NCI-H2227 (cell line): ENCODE measurements around the gene TOX2.

ENCODE experiments used
- DNase-seq: peaks from one replicate; lab custom pipeline; 2025; ENCODE audit not compliant: unreplicated experiment; lab: John Stamatoyannopoulos, UW

The TOX2 gene

DNA sequence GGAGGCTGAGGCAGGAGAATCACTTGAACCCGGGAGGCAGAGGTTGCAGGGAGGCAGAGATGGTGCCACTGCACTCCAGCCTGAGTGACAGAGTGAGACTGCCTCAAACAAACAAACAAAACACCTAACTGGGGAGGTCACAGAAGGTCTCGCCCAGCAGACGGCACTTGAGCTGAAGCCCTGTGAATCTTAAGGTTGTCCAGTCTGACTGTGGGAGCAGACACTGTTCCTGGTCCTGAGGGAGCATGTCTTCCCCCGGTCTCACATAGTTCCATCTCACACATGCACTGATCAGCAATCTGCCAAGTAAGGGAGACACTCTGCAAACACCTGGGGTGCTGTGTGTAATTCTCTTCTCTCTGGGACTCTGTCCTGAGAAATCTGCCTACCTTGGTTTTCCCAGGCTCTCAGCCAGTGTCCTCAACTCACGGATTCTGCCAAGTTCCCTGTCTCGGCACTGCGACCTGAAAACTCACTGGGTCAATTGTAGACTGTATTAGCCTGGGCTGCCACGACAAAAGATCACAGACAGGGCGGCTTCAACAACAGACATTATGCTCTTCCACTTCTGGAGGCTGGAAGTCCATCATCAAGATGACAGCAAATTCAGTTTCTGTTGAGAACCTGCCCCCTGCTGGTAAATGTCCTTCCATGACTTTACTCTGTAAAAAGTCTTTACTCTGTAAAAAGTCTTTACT, 178.0 kb downstream of the TOX2 start:
- peak; percentile 67 for DNase-seq

- no peak for DNase-seq
Measured at GRCh38 chr20:44093249-44093582, 178.6 kb downstream of the TOX2 start.

- no peak for DNase-seq
Measured at GRCh38 chr20:44095831-44096230, 181.2 kb downstream of the TOX2 start.

DNA sequence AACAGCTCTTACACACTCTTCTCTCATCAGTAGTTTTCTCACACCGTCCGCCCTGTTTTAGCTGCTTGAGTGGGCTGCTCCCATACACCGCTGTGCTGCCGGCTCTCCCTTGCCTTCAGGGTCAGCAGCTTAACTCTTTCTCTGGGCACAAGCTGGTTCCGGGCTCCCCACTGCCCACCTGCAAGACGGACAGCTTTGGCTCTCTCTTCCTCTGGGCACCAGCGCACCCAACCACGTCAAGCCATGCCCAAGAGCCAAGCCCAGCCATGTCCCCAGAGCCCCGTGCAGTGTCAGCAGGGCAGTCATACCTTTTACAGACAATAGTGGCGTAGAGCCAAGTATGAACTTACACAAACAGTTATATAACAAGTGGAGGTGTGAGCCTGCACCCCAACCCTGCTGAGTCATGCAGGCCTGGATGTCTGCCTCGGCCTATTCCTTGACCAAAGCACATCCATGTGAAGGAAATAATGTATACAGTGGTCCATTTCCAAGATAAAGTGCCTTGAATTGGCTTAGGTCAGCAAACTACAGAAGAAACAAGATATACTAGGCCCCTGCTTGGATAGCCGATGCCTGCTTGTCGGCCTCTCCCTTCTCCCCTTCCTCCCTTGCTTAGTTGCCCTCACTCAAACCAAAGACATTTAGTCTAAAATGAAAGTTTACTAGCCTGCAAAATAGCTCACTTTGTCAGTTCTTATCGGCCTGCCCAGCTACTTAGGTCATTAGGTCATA, 183.0 kb downstream of the TOX2 start:
- DNase-seq = no peak

GRCh38 chr20:44098256-44098630, 183.6 kb downstream of the TOX2 start:
- DNase-seq = no peak

DNA sequence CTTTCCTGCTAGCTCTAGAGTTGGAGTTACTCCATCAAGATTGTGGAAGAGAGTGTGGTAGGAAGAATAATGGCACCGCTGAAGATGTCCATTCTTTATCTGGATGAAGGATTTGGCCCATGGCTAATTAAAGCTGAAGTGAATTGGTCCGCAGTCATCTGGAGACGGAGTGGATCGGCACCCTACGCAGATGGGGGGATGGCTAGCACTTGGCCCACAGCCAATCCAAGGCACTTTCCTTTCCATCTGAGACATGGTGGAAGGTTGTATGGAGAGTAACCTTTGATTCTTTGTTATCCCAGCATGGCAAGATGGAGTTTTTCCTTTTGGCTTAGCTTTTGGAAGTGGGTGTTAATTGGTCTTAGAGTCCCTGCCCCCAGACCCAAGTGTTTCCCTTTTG, 184.0 kb downstream of the TOX2 start:
- no peak for DNase-seq

DNA sequence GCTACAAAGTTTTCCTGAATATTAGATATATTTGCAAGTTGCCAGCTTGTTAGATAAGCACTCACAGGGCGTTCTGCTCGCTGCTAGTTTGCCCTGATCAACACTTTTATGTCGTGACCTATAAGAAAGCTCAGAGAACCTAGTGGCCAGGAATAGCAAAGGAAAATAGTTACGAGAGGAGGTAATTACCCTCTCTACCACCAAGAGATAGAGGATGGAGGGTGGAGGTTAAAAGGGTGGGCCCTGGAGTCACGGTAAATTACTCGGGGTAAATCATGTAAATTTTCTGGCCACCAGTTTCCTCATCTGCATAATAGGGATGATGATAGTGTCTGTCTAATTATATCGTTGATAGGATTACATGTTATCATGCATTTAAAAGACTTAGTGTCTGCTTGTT, 185.2 kb downstream of the TOX2 start:
- DNase-seq = no peak

DNA sequence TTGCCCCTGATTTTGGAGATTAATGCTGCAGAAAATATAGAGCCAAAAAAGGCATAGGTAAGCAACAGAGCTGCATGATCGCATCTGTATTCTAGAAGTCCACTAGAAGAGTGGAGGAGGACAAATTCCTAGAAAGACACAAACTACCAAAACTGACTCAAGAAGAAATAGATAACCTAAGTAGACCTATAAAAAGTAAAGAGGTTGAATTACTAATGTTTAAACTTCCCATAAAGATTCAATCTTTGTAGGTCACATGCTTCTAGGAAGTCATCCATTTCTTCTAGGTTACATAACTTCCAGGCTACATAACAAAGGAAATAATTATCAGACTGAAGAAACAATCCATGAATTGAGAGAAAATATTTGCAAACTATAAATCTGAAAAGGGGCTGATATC, 187.9 kb downstream of the TOX2 start:
- DNase-seq = no peak

DNA sequence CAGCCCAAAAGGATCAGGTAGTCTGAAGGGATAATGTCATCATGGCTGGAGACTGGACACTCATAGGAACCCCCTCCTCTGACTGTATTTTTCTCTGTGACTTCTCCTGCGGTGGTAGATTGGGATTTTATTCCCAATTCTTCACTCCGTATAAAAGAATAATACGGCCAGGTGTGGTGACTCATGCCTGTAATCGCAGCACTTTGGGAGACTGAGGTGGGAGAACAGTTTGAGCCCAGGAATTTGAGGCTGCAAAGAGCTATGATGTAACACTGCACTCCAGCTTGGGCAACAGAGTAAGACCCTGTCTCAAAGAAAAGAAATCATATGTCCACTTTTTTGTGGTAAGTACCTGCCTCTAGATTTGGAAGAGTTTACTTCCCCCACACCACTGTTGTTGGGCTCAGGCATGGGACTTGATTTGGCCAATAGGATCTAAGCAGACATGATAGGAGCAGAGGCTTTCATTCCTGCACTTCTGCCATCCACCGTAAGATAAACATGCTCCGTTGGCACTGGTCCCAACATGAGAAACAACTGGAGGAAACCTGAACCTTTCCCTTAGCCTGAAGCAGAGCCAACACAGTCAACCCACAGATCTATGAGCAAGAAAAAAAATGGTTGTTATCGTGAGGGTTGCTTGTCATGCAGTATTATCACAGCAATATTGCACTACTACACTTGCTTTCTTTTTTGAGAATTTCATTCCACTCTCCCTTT, 190.3 kb downstream of the TOX2 start:
- no peak for DNase-seq

GRCh38 chr20:44106615-44107014, 192.0 kb downstream of the TOX2 start:
- DNase-seq = no peak

DNA sequence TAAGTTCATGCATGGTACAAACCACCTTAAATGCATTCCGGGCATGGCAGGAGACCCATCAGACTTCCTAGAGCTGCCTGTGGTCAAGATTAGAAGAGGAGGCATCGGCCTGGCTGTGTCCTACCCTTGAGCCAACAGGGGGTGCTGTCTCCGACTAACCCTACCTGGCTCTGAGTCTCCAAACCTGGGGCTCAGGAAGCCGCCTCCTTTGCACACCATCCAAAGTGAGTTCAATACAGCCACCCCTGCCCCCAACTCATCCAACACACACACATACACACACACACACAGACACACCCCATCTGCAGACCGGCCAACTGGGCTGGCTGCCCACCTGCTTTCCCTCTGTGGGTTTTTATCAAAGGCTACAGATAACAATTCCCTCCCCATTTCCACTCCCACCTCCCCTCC, 195.3 kb downstream of the TOX2 start:
- no peak for DNase-seq

GRCh38 chr20:44110816-44111568, 196.3 kb downstream of the TOX2 start:
- no peak for DNase-seq

DNA sequence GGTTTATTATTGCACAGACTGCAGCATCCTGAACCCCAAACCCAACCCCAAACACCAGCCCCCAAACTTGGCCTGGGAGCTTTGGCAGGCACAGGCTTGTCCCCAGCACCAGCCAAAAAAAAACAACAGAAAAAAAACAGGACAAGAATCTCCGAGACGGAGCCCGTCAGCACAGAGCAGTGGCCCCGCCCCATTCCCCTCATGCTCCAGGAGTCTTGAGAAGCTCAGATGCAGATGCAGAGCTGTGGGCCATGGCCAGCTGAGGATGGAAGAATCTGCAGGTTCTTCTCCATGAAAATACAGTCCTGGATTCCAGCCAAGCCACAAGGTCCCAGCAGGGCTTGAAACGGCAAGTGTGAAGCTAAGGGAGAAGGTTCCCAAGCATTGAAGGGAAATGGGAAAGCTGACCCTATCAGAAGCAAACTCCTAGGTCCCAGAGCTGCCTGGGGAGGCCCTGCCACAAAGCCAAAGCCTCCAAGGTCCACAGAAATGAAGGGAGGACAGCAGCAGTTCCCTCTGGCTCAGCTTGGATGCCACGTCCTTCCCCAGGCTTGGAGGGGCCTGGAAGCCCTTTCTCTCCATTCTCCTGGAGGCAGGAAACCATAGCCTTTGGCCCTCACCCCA, 197.2 kb downstream of the TOX2 start:
- DNase-seq = no peak

GRCh38 chr20:44112456-44112855, 197.8 kb downstream of the TOX2 start:
- no peak for DNase-seq

- no peak for DNase-seq
Measured at GRCh38 chr20:44112889-44113617, 198.4 kb downstream of the TOX2 start.

- peak; percentile 71 for DNase-seq
Measured at GRCh38 chr20:44113618-44114376, 199.1 kb downstream of the TOX2 start.

- DNase-seq = no peak
Measured at GRCh38 chr20:44115181-44115580, 200.5 kb downstream of the TOX2 start.

DNA sequence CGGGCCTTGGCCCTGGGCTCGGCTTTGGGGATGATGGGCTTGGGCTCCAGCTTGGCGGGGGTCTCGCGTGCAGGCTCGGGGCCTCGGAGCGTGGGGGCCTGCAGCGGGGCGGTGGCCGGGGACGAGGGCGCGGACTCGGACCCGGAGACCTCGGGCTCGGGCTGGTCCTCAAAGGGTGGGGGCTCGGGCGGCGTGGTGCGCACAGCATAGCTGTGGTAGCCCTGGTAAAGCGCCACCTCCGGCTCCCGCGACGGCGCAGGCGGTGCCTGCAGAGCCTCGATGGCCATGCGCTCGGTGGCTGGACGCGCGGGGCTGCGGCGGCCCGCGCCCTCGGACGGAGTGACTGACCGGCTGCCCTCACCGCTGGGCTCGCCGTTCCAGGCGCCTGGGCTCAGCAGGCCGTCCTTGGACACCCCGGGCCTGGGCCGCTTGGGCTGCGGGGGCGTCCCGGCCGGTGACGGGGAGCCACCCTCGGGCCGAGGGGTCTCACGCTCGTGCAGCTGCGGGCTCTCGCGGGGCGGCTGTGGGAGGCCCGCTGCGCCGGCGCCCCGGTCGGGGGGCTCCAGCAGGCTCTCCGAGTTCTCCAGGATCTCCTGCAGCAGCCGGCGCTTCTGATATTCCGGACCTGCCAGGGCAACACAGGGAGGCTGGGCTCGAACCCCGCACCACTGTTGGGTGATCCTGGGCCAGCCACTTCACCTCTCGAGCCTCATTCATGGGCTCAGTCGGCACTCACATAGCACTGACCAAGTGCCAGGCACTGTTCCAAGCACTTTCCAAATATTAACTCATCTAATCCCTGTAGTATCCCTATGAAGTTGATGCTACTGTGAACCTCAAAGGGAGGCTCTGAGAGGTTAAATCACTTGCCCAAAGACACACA, 201.4 kb downstream of the TOX2 start:
- DNase-seq = no peak
